Left colon (tissue), 2 donors: ENCODE data around the gene ATP10B. TPM values are rescaled to one million over a fixed set of nuclear protein-coding genes. Genes with fewer than 3 reads are reported as not detected.
A peak's percentile ranks its signal among the peaks of the same experiment; 100 is the strongest.
"Not testable (repeated sequence)": the region's sequence is repeated elsewhere in the genome, so short reads cannot be mapped to it uniquely, and the experiment has no call there.

Source experiments
- ATAC-seq: fragments of 200-7000 bp; cut with Tn5 transposase; one replicate; pipeline ENCODE4 v1.9.1; 2020; ENCODE audit warnings: mild to moderate bottlenecking, moderate library complexity
- DNase-seq, 2 donors: peaks; one replicate each; pipeline ENCODE4 v3.0.0-alpha.2; 2020
- intact Hi-C, 2 donors: fragments of 100-400 bp; cut with DNase I in 1 of 2; cut with micrococcal nuclease in 1 of 2; formaldehyde crosslinking; loops; one replicate each; pipeline versions ENCODE4 v1.11.2 to v1.14.0; 2022; cut with DNase I, micrococcal nuclease
- long read RNA-seq: library from polyadenylated mRNA; unstranded; transcript quantifications from one replicate; pipeline ENCODE4 v2.0.0, GENCODE V29; 2021
- total RNA-seq, 2 donors: library from RNA; stranded (reverse); fragmentation: NEBNext Ultra II Directional; extraction: Animal tissue kit (Norgen Biotek cat#: 25700); gene quantifications; one replicate each; pipeline ENCODE4 v1.2.1, GENCODE V29; 2021
- donor health status: DM: no; HTN: no; CAD: no.
- donor health status: DM: yes; HTN: yes; CAD: no.

ATP10B gene, protein sequence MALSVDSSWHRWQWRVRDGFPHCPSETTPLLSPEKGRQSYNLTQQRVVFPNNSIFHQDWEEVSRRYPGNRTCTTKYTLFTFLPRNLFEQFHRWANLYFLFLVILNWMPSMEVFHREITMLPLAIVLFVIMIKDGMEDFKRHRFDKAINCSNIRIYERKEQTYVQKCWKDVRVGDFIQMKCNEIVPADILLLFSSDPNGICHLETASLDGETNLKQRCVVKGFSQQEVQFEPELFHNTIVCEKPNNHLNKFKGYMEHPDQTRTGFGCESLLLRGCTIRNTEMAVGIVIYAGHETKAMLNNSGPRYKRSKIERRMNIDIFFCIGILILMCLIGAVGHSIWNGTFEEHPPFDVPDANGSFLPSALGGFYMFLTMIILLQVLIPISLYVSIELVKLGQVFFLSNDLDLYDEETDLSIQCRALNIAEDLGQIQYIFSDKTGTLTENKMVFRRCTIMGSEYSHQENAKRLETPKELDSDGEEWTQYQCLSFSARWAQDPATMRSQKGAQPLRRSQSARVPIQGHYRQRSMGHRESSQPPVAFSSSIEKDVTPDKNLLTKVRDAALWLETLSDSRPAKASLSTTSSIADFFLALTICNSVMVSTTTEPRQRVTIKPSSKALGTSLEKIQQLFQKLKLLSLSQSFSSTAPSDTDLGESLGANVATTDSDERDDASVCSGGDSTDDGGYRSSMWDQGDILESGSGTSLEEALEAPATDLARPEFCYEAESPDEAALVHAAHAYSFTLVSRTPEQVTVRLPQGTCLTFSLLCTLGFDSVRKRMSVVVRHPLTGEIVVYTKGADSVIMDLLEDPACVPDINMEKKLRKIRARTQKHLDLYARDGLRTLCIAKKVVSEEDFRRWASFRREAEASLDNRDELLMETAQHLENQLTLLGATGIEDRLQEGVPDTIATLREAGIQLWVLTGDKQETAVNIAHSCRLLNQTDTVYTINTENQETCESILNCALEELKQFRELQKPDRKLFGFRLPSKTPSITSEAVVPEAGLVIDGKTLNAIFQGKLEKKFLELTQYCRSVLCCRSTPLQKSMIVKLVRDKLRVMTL (N-terminal part only)
- total RNA-seq, result 100 to 1,000 TPM; 137 to 292 TPM
- long read RNA-seq, full-length matches to known transcripts, result 2 of 114 reads
- long read RNA-seq, partial matches to known transcripts, result 48 of 114 reads
- long read RNA-seq, other reads (novel, unspliced or antisense), result 64 of 114 reads

DNA sequence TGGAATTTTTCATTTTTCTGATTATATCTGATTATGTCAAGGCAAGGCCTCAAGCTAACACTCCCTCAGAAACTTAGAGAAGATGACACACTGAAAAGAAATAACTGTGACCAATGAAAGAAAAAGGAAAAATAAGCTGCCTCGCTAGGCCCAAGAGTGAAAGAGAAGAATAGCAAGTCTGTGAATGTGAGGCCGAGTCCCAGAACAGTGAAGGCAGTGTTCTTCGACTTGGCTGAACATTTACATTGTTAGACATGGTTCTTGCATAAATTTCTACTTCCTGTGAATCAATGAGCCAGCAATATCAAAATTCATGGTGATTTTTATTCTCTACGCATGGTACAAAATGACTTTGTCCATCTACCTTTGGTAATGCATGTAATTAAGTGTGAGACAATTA is at the start of gene ATP10B:
TSS of gene ATP10B (minus strand) at position 163 of the 400 bp plus-strand sequence. CDS start 164,137 bp downstream, outside the sequence.
- ATAC-seq (no peak), DNase-seq (no peak)
- intact Hi-C loops, result no loop called here

DNA sequence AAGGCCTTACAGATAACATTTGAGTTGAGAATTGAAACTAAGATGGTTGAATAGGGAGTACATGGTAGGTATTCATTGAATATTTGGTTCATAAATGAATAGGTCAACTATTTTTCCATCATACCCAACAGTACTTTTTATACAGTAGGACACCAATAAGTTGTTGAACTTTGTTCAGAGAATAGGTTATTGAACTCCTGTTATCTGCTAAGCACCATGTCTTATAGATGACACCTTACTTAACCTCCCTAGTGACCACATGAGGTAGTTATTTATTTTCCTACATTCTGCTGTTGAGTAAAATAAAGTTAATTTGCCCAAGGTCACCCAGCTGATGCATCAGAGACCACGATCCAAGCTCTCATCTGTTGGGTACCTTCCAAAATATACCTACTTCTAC is 49.6 kb upstream of the ATP10B start:
- intact Hi-C loops, result no loop called here
- DNase-seq (no peak), ATAC-seq (no peak)

DNA sequence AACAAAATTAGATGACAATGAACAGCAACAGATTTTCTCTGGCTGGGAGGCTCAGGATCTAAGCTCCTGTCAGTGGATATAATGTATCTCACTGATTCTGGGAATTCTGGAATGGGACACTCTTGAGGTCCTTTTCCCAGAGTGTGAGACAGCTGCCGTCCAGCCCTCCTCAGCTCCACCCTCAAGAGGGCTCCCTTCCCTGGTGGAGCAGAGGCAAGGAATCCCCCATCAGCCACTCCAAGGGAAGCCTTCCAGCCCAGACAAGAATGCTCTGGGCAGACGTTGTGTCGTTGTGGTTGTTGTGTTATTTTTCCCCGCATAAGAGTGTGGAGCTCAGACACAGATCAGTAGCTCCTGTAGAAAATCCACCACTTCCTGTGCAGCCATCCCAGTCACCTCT is 47.7 kb upstream of the ATP10B start:
- intact Hi-C loops, result no loop called here
- ATAC-seq, result no peak
- no peak for DNase-seq

DNA sequence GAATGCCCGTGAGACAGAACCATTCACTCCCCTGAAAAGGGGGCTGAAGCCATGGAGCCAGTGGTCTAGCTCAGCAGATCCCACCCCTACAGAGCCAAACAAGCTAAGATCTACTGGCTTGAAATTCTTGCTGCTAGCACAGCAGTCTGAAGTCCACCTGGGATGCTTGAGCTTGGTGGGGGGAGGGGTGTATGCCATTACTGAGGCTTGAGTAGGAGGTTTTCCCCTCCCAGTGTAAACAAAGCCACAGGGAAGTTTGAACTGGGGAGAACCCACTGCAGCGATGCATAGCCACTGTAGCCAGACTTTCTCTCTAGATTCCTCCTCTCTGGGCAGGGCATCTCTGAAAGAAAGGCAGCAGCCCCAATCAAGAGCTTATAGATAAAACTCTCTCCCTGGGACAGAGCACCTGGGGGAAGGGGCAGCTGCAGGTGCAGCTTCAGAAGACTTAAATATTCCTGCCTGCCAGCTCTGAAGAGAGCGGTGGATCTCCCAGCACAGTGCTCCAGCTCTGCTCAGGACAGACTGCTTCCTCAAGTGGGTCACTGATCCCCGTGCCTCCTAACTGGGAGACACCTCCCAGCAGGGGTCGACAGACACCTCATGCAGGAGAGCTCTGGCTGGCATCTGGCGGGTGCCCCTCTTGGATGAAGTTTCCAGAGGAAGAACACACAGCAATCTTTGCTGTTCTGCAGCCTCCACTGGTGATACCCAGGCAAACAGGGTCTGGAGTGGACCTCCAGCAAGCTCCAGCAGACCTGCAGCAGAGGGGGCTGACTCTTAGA is 41.4 kb upstream of the ATP10B start:
- ATAC-seq, DNase-seq, intact Hi-C loops: not testable (repeated sequence)

DNA sequence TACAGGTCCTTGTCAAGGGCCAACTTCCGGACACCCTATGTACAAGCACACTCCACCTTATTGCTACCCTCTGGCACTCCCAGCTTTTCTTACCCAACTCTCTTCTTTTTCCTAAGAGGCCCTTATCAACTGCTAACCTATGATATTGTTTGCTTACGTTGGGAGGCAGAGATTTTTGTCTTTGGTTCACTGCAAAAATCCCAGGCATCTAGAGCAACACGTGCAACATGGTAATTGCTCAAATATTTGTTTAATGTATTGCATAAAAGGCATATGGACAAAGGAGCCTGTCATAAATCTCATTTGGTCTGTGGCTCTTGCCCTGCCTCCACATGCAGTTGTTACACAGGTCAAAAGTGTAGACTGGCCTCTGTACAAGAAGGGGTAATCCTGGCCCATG is 35.8 kb upstream of the ATP10B start:
- DNase-seq (peak; percentile 7 to 40), ATAC-seq (peak; percentile 97)
- intact Hi-C loops, result no loop called here

DNA sequence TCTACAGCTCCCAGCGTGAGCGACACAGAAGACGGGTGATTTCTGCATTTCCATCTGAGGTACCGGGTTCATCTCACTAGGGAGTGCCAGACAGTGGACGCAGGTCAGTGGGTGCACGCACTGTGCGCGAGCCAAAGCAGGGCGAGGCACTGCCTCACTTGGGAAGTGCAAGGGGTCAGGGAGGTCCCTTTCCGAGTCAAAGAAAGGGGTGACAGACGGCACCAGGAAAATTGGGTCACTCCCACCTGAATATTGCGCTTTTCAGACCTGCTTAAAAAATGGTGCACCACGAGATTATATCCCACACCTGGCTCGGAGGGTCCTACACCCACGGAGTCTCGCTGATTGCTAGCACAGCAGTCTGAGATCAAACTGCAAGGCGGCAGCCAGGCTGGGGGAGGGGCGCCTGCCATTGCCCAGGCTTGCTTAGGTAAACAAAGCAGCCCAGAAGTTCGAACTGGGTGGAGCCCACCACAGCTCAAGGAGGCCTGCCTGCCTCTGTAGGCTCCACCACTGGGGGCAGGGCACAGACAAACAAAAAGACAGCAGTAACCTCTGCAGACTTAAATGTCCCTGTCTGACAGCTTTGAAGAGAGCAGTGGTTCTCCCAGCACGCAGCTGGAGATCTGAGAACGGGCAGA is 21.7 kb upstream of the ATP10B start:
- intact Hi-C loops, ATAC-seq: not testable (repeated sequence)
- DNase-seq, result peak; percentile 37 to 52

DNA sequence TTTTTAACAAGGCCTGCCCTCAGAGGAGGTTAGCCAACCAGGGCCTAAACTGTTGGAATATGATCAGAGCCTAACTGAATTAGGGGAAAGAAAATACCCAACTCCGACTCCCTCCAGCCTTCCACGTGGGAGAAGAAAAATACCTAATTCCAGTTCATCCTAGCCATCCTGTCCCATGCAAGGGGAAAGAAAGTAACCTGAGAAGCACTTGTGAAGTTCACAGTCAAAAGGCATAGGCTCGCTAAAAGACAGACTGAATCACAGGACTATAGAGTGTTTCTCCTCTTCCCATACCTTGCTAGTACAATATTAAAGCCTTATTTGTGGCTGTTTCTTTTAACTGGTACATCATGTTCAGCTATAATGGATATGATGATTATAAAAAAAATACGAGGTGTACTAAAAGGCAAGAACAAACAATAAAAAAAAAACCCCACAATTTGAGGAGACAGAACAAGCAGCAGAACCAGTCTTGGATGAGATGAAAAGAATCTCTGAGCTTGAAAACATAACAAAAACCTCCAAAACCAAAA is 18.0 kb upstream of the ATP10B start:
- ATAC-seq (peak; percentile 56), DNase-seq (no peak)
- intact Hi-C loops, result no loop called here

DNA sequence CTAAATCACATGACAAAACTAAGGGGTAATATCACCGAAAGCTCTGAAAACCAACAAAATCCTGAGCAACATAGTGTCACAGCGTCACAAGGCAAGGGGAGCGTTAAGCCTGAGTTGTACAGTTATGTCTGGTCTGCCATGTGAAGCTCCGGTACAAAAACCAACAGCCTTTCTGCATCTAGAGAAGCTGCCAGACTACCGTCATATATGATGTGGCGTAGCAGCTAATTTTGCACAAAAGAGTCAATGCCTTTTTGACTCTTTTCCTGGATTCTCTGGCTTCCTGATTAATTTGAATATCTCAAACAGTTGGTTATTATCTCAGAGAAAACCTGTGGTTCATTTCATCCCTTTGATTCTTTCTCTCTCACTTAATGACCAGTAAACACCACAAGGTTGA is 16.0 kb upstream of the ATP10B start:
- intact Hi-C loops, result no loop called here
- ATAC-seq (no peak), DNase-seq (no peak)

DNA sequence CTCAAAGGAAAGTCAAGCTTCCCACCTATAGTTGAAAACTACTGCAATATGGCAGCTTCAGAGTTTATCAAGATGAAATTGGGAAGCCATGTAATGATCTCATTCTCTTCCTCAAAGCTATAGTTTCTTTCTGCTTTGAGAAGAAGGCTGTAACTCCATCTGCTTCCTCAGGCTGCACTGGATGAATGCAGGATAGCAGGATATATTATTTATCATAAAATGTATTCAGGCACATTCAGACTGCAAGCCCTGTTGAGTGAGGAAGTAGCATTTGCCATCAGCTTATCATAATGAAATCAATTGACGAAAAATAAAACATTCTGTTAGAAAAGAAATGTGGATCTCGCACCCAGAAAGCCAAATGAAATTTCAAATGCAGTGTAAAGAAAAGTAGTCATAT is 560 bp downstream of the ATP10B start:
- ATAC-seq, result no peak
- DNase-seq, result no peak
- intact Hi-C loops, result no loop called here

DNA sequence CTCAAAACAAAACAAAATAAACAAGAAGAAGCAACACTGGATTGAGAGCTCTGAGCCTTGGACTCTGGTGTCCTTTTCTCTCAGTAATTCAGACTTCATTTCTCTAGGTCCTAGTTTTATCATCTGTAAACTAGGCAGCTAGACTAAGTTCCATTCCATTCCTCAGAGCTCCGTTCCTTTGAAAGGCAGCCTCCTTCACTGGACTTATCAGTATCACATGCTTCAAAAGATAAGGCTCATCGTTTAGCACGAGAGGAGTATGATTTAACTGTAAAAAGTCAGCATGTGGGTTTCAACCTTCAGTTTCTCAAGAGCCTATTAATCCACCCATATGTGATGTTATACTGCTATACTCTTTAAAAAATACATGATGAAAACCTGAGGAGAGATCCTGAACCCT is 1.6 kb downstream of the ATP10B start:
- ATAC-seq (no peak), DNase-seq (no peak)
- intact Hi-C loops, result no loop called here

DNA sequence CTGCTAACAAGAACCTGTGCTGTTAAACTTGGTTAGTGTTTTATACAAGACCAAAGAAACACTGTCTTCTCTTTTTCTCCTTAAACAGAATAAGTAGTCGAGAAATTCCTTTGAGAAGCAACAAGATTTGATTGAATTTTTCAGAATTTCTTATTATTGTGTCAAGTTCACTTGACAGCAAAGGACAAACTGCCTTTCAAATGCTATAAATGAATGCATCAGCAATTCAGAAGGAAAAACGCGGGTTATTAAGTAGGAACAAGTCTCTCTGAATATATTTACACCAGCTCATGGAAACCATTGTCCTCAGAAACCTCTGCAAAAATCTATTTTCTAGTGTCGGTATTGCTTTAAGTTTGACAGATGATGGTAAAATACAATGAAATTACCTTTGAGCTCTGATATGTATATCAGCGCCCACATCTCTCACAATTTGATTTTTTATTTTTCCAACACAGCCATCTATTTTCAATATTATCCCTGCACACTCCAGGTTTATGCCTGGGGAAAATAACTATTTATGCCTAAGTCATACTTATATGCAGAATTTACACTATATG is 4.4 kb downstream of the ATP10B start:
- no peak for ATAC-seq
- intact Hi-C loops, result no loop called here
- no peak for DNase-seq

DNA sequence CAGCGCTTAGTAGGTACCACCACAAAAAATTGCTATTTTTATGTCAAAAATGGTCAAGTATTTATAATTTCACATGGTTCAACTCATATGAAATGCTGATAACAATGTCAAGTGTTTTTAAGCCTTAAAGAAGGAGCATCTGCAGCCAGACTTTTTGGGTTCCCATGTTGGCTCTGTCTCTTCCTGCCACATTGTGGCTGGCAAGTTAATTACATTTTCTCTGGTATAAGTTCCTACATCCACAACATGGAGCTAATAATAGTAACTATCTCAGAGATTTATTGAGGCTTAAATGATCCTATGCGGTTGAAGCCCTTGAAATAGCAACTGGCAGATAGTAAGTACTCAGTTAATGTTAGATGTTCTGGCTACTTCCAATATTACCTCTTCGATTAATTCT is 5.4 kb downstream of the ATP10B start:
- DNase-seq (no peak), ATAC-seq (no peak)
- intact Hi-C loops, result no loop called here

DNA sequence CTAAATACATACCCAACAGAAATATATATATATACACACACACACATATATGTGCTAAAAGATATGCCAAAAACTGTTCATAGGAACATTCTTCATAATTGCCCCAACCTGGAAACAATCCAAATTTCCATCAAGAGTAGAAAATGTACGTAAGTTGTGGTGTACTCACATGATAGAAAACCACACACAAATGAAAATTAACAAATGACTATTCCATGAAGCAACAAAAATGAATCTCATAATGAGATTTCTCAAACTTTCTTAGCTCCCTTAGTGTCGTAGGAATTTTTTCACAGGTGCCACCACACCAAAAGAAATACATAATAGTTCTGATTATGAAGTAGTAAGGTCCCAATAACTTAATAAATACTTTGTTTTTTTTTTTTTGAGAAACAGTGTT is 7.8 kb downstream of the ATP10B start:
- ATAC-seq (no peak), DNase-seq (no peak)
- intact Hi-C loops, result no loop called here

DNA sequence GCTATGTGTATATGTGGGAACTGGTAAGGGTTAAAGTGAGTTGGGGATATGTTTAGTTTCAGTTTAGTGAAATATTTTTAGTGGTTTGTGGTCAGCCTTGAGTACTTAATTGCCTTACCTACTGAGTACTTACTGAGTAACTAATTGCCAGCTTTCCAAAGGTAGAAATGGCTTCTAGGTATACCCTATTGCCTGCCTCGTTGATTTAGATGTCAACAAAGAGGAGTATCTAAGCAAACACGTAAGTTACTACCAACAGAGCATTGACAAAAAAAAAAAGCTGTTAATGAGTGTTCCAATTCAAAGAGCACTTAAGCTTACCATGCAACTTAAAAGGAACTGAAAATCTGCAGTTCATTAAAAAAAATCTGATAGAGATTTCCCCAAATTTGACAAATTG is 8.8 kb downstream of the ATP10B start:
- DNase-seq (no peak), ATAC-seq (no peak)
- intact Hi-C loops, result no loop called here

DNA sequence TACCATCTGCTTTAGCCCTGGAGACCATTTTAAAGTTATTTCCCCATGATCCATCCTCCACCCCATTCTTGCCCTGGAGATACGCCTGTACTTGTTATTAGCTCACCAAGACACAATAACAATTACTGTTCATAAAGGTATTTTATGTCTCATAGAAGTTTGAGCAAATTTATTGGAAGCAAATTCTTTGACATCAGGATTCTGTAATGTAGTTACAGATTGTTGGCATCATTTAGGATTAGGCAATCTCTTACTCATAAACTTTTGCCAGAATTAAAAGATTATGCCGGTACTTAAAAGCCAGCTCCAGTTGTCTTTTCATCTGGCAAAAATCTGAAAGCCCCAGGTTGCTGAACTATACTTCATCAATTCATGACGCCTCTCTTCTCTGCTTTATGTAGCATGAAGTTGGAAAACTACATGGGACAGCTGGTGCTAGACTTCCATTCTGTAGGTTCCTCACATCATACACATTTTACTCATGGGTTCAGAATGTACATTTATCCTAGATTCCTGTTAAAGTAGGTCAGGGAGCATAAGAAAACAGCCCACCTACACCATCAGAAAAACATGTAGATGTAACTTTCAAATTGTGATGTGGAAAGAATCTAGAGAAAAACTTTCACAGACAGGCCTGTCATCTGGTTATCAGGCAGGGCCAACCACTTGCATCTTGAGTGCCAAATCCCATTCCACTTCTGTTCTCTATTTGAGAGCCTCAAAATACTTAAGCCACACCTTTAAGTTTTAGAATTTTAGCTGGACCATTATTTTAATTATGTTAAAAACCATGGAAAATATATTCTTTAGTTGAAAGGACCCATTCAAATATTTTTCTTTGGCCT is 14.0 kb downstream of the ATP10B start:
- ATAC-seq, result no peak
- intact Hi-C loops, result no loop called here
- no peak for DNase-seq

DNA sequence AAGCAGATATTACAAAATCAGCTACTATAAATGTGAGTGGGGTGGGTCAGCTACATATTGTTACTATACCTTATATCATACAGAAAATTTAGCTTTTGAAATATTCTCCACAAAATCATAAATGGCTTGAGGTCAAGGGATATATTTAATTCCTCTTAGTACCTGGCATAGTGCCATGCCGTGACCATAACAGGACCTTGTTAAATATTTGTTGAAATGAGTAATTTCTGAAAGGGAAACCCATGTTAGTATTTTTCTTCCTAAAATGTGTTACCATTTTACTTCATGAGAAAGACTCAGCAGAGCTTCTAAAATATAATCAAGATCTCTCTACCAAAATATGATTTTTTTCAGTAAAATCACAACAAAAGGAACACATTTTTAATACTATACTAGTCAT is 14.8 kb downstream of the ATP10B start:
- ATAC-seq (no peak), DNase-seq (no peak)

More for the DNA sequence above, 14.8 kb downstream of the ATP10B start:
- intact Hi-C loops, result no loop called here
